Measurements from ENCODE around the gene ONECUT2.
"Not testable (repeated sequence)": the region's sequence is repeated elsewhere in the genome, so short reads cannot be mapped to it uniquely, and the experiment has no call there.

The ONECUT2 gene

GRCh38 chr18:57480733-57481132 is 45.6 kb downstream of the ONECUT2 start:
- Histone ChIP-seq H3K4me1 (ENCODE audit: control insufficient read depth, insufficient read depth, low read length) (peaks cover 7% of the 10 kb centered on the region), H3K27me3 (ENCODE audit: control insufficient read depth, insufficient read depth, low read length, poor library complexity, severe bottlenecking) (no peaks in the 10 kb centered on the region), H3K9me3 (ENCODE audit: control insufficient read depth, low read length) (no peaks in the 10 kb centered on the region), H3K4me3 (ENCODE audit: insufficient read depth, low read depth, low read length) (no peak overlapping the region), H3K36me3 (ENCODE audit: control insufficient read depth, insufficient read depth, low read length) (no peaks in the 10 kb centered on the region), H3K27ac (ENCODE audit: insufficient read depth, low read depth, low read length, poor library complexity, severe bottlenecking) (no peak overlapping the region)

- WGBS, 2 experiments: 80 to 92% methylated on average over 6 to 7 of the region's 7 CpGs
- Histone ChIP-seq H3K9me3 (ENCODE audit: control insufficient read depth, low read length) (no peaks in the 10 kb centered on the region), H3K36me3 (ENCODE audit: control insufficient read depth, insufficient read depth, low read length) (no peaks in the 10 kb centered on the region), H3K4me1 (ENCODE audit: control insufficient read depth, insufficient read depth, low read length) (no peaks in the 10 kb centered on the region), H3K4me3 (ENCODE audit: insufficient read depth, low read depth, low read length) (no peak overlapping the region), H3K27me3 (ENCODE audit: control insufficient read depth, insufficient read depth, low read length, poor library complexity, severe bottlenecking) (no peaks in the 10 kb centered on the region), H3K27ac (ENCODE audit: insufficient read depth, low read depth, low read length, poor library complexity, severe bottlenecking) (no peak overlapping the region)
Observed at GRCh38 chr18:57497372-57498294, 62.5 kb downstream of the ONECUT2 start.

- H3K36me3 ChIP-seq (ENCODE audit: control insufficient read depth, insufficient read depth, low read length): no peaks in the 10 kb centered on the region
- no peaks in the 10 kb centered on the region for H3K9me3 ChIP-seq (ENCODE audit: control insufficient read depth, low read length)
- H3K4me1 ChIP-seq (ENCODE audit: control insufficient read depth, insufficient read depth, low read length): no peaks in the 10 kb centered on the region
- H3K4me3 ChIP-seq (ENCODE audit: insufficient read depth, low read depth, low read length): no peak overlapping the region
- H3K27me3 ChIP-seq (ENCODE audit: control insufficient read depth, insufficient read depth, low read length, poor library complexity, severe bottlenecking): no peaks in the 10 kb centered on the region
- no peak overlapping the region for H3K27ac ChIP-seq (ENCODE audit: insufficient read depth, low read depth, low read length, poor library complexity, severe bottlenecking)
- WGBS, 2 experiments: 89% methylated on average over 5 of the region's 5 CpGs
Observed at GRCh38 chr18:57498682-57499256, 63.6 kb downstream of the ONECUT2 start.

GRCh38 chr18:57502624-57503023 is 67.5 kb downstream of the ONECUT2 start:
- no peaks in the 10 kb centered on the region for H3K9me3 ChIP-seq (ENCODE audit: control insufficient read depth, low read length)
- WGBS, 2 experiments: 78 to 79% methylated on average over 9 of the region's 9 CpGs

GRCh38 chr18:57505231-57505630 is 70.1 kb downstream of the ONECUT2 start:
- no peaks in the 10 kb centered on the region for H3K4me1 ChIP-seq (ENCODE audit: control insufficient read depth, insufficient read depth, low read length)
- no peaks in the 10 kb centered on the region for H3K9me3 ChIP-seq (ENCODE audit: control insufficient read depth, low read length)
- no peak overlapping the region for H3K27ac ChIP-seq (ENCODE audit: insufficient read depth, low read depth, low read length, poor library complexity, severe bottlenecking)
- H3K4me3 ChIP-seq (ENCODE audit: insufficient read depth, low read depth, low read length): no peak overlapping the region
- 92% methylated on average over 1 of the region's 1 CpG for WGBS, 2 experiments
- H3K36me3 ChIP-seq (ENCODE audit: control insufficient read depth, insufficient read depth, low read length): no peaks in the 10 kb centered on the region
- H3K27me3 ChIP-seq (ENCODE audit: control insufficient read depth, insufficient read depth, low read length, poor library complexity, severe bottlenecking): no peaks in the 10 kb centered on the region

More at GRCh38 chr18:57502624-57503023, 67.5 kb downstream of the ONECUT2 start:
- no peaks in the 10 kb centered on the region for H3K36me3 ChIP-seq (ENCODE audit: control insufficient read depth, insufficient read depth, low read length)
- H3K4me1 ChIP-seq (ENCODE audit: control insufficient read depth, insufficient read depth, low read length): no peaks in the 10 kb centered on the region
- no peak overlapping the region for H3K4me3 ChIP-seq (ENCODE audit: insufficient read depth, low read depth, low read length)
- no peaks in the 10 kb centered on the region for H3K27me3 ChIP-seq (ENCODE audit: control insufficient read depth, insufficient read depth, low read length, poor library complexity, severe bottlenecking)
- no peak overlapping the region for H3K27ac ChIP-seq (ENCODE audit: insufficient read depth, low read depth, low read length, poor library complexity, severe bottlenecking)

GRCh38 chr18:57516056-57516455 is 80.9 kb downstream of the ONECUT2 start:
- Histone ChIP-seq H3K27ac (ENCODE audit: insufficient read depth, low read depth, low read length, poor library complexity, severe bottlenecking) (no peak overlapping the region), H3K4me1 (ENCODE audit: control insufficient read depth, insufficient read depth, low read length) (no peaks in the 10 kb centered on the region), H3K36me3 (ENCODE audit: control insufficient read depth, insufficient read depth, low read length) (no peaks in the 10 kb centered on the region), H3K4me3 (ENCODE audit: insufficient read depth, low read depth, low read length) (no peak overlapping the region), H3K27me3 (ENCODE audit: control insufficient read depth, insufficient read depth, low read length, poor library complexity, severe bottlenecking) (no peaks in the 10 kb centered on the region), H3K9me3 (ENCODE audit: control insufficient read depth, low read length) (no peaks in the 10 kb centered on the region)
- 88 to 90% methylated on average over 6 of the region's 6 CpGs for WGBS, 2 experiments

- no peaks in the 10 kb centered on the region for H3K9me3 ChIP-seq (ENCODE audit: control insufficient read depth, low read length)
- H3K4me3 ChIP-seq (ENCODE audit: insufficient read depth, low read depth, low read length): no peak overlapping the region
Observed at GRCh38 chr18:57518533-57518932, 83.4 kb downstream of the ONECUT2 start.

GRCh38 chr18:57519668-57520424 is 84.7 kb downstream of the ONECUT2 start:
- H3K9me3 ChIP-seq (ENCODE audit: control insufficient read depth, low read length): no peaks in the 10 kb centered on the region
- H3K27me3 ChIP-seq (ENCODE audit: control insufficient read depth, insufficient read depth, low read length, poor library complexity, severe bottlenecking): no peaks in the 10 kb centered on the region
- 69 to 74% methylated on average over 7 of the region's 7 CpGs for WGBS, 2 experiments
- H3K36me3 ChIP-seq (ENCODE audit: control insufficient read depth, insufficient read depth, low read length): no peaks in the 10 kb centered on the region
- H3K4me1 ChIP-seq (ENCODE audit: control insufficient read depth, insufficient read depth, low read length): no peaks in the 10 kb centered on the region
- no peak overlapping the region for H3K27ac ChIP-seq (ENCODE audit: insufficient read depth, low read depth, low read length, poor library complexity, severe bottlenecking)
- no peak overlapping the region for H3K4me3 ChIP-seq (ENCODE audit: insufficient read depth, low read depth, low read length)

More at GRCh38 chr18:57518533-57518932, 83.4 kb downstream of the ONECUT2 start:
- H3K36me3 ChIP-seq (ENCODE audit: control insufficient read depth, insufficient read depth, low read length): no peaks in the 10 kb centered on the region
- no peak overlapping the region for H3K27ac ChIP-seq (ENCODE audit: insufficient read depth, low read depth, low read length, poor library complexity, severe bottlenecking)
- WGBS, 2 experiments: 85 to 86% methylated on average over 10 of the region's 10 CpGs
- H3K27me3 ChIP-seq (ENCODE audit: control insufficient read depth, insufficient read depth, low read length, poor library complexity, severe bottlenecking): no peaks in the 10 kb centered on the region
- H3K4me1 ChIP-seq (ENCODE audit: control insufficient read depth, insufficient read depth, low read length): no peaks in the 10 kb centered on the region

GRCh38 chr18:57522348-57522747 is 87.2 kb downstream of the ONECUT2 start:
- H3K27ac ChIP-seq (ENCODE audit: insufficient read depth, low read depth, low read length, poor library complexity, severe bottlenecking); H3K4me3 ChIP-seq (ENCODE audit: insufficient read depth, low read depth, low read length); H3K27me3 ChIP-seq (ENCODE audit: control insufficient read depth, insufficient read depth, low read length, poor library complexity, severe bottlenecking); H3K36me3 ChIP-seq (ENCODE audit: control insufficient read depth, insufficient read depth, low read length); H3K4me1 ChIP-seq (ENCODE audit: control insufficient read depth, insufficient read depth, low read length); H3K9me3 ChIP-seq (ENCODE audit: control insufficient read depth, low read length): not testable (repeated sequence)

Measured in ectodermal cell (in vitro differentiated cells).